Fibroblast of mammary gland (primary cell): ENCODE results near the gene IGSF21.

Experiments used
- DNase-seq: peaks from one replicate; pipeline ENCODE4 v3.0.0-alpha.2; 2010; ENCODE audit warnings: low read depth
- H3K4me3 ChIP-seq: 2 replicates; pipeline ENCODE4 v1.5.1; 2011; ENCODE audit warnings: low read depth, mild to moderate bottlenecking, low read length, moderate library complexity; ENCODE audit not compliant: control insufficient read depth
- CTCF ChIP-seq: conservative IDR thresholded peaks from 2 replicates; pipeline ENCODE4 v1.5.1; 2011; ENCODE audit warnings: low read depth, low read length, inconsistent platforms; ENCODE audit not compliant: control insufficient read depth, insufficient read depth

The IGSF21 gene

GRCh38 chr1:18234790-18235242 lies 127.2 kb downstream of the IGSF21 start:
- peak; percentile 60 for TF ChIP-seq CTCF
- peak; percentile 46 for DNase-seq

DNA sequence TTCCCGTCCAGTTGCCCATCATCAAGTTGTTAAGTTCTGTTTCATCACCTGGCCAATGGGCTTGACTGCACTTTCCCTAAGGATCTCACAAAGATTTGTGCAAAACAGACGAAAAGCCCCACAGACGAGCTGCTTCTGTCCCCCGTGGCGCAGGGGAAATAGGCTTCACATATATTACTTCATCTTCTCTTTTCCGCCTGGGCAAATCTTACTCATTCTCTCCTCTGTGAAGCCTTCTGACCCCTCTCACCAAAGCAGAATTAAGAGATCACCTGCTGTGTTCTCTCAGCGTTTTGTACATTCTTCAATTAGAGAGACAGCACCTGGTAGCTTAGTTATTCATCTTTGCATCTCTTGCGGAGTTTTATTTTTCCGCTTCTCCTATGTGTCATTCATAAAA lies 129.8 kb downstream of the IGSF21 start:
- no peak overlapping the region for H3K4me3 ChIP-seq
- no peak for TF ChIP-seq CTCF
- no peak for DNase-seq

More at GRCh38 chr1:18234790-18235242, 127.2 kb downstream of the IGSF21 start:
- H3K4me3 ChIP-seq, result no peak overlapping the region

DNA sequence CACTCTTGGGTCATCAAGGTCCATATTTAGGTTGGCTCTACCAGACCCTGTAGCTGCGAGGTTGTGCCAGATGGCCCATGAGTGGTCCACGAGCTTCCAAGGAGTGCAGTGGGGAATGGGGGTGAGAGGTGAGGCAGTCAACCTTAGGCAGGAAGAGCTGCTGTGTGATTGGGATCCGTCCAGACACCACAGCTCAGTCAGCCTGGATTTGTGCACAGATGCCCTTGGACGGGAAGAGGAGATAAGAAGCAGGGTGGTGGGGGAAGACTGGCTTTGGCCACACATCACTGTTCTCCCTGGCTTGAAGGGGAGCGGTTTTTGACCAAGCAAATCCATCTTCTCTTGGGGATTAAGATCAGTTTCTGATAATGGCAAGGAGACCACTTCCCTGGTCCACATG lies 130.6 kb downstream of the IGSF21 start:
- DNase-seq, result no peak
- TF ChIP-seq CTCF, result no peak
- no peak overlapping the region for H3K4me3 ChIP-seq

DNA sequence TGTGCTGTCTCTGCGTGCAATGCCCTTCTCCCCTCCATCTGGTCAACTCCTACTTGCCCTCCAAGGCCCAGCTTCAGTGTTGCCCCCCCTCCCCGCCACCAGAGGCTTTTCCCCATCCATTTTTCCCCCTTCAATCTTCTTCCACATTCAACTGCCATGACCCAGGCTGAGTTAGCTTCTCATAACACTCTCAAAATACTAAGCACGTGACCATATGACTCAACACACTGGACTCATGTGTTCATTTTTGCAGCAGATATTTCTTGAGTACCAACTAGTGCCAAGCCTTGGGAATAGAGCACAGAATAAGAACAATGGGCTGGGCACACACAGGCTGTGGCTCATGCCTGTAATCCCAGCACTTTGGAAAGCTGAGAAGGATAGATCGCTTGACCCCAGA lies 132.1 kb downstream of the IGSF21 start:
- no peak for DNase-seq

DNA sequence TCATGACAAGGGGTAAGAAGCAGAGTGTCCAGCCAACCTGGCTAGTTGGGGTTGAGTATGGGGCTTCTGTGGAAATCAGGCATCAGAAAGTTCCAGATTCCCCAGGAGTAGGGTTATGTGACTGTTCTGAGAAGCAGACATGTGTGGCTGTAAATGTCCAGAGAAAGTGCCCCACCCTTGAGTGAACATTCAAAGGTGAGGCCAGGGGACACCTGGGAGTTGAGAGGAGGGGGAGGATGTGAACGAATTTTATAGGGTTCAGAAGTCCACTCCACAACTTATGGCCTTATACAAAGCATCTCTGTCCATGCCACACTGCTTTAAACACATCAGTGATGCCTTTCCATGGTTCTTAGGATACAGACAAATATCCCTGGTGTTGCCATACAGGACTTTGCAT lies 133.3 kb downstream of the IGSF21 start:
- no peak for DNase-seq
- TF ChIP-seq CTCF, result no peak
- no peak overlapping the region for H3K4me3 ChIP-seq

More for the DNA sequence above, 132.1 kb downstream of the IGSF21 start:
- TF ChIP-seq CTCF, result no peak
- H3K4me3 ChIP-seq, result no peak overlapping the region

DNA sequence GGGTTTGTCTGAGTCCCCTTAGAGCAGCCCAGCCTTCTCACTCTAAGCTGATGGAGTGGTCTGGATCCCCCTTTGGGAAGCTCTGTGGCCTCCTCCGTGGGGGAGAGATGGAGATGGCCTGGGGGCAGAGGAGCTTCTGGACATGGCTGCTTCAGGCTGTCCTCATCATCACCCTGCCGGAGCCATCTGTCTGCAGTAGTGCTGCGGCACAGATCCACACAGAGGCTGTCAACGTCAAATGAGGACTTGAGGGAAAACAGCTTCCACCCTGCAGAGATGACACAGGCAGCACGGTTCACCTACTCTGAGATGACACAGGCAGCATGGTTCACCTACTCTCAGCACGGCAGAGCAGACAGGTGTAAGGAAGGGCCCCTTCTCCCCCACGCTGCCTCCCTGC lies 134.3 kb downstream of the IGSF21 start:
- DNase-seq, result no peak
- no peak overlapping the region for H3K4me3 ChIP-seq
- TF ChIP-seq CTCF, result no peak

GRCh38 chr1:18243503-18244175 lies 136.0 kb downstream of the IGSF21 start:
- no peak overlapping the region for H3K4me3 ChIP-seq
- no peak for TF ChIP-seq CTCF
- DNase-seq, result no peak
